ENCODE data around the gene SPTBN4. TPM values are rescaled to one million over a fixed set of nuclear protein-coding genes. Genes with fewer than 3 reads are reported as not detected.
A peak's percentile ranks its signal among the peaks of the same experiment; 100 is the strongest.

The SPTBN4 gene
- total RNA-seq, 4 donors from 2014 or later: 4.7 to 9.4 (median 5.9) TPM

GRCh38 chr19:40533508-40533907 lies 66.7 kb downstream of the SPTBN4 start:
- TF ChIP-seq POLR2AphosphoS5 (IDR thresholded peaks at IDR 0.05) (no peak), EP300 (IDR thresholded peaks at IDR 0.05) (no peak), POLR2A (IDR thresholded peaks at IDR 0.05) (no peak), CTCF (IDR thresholded peaks at IDR 0.05) (no peak)
- Histone ChIP-seq H3K4me1 (peaks cover 0 to 26% (median 7%) of the 10 kb centered on the region in 3 donors), H3K9me3 (peaks cover 0 to 10% (median 0%) of the 10 kb centered on the region in 3 donors), H3K4me3 (no peak overlapping the region), H3K27me3 (peaks cover 12% of the 10 kb centered on the region), H3K27ac (no peak overlapping the region), H3K36me3 (peaks cover 0 to 26% of the 10 kb centered on the region in 2 donors)
- ATAC-seq: no peak
- 89 to 100% methylated on average over 2 of the region's 2 CpGs for WGBS, 2 donors (ENCODE audit: low coverage in 1 of 2)

- TF ChIP-seq POLR2AphosphoS5 (IDR thresholded peaks at IDR 0.05) (no peak), CTCF (IDR thresholded peaks at IDR 0.05) (no peak), EP300 (IDR thresholded peaks at IDR 0.05) (no peak), POLR2A (IDR thresholded peaks at IDR 0.05) (no peak)
- Histone ChIP-seq H3K4me1 (peaks cover 0 to 21% (median 7%) of the 10 kb centered on the region in 3 donors), H3K4me3 (no peak overlapping the region), H3K27me3 (peaks cover 12% of the 10 kb centered on the region), H3K9me3 (peaks cover 0 to 10% (median 0%) of the 10 kb centered on the region in 3 donors), H3K27ac (no peak overlapping the region), H3K36me3 (peaks cover 0 to 26% of the 10 kb centered on the region in 2 donors)
- whole genome bisulfite sequencing, 2 donors (ENCODE audit: low coverage in 1 of 2): 17% methylated on average over 1 of the region's 4 CpGs; no CpG with 5 or more reads in 1 of the 2 donors
- no peak for ATAC-seq
Observed at GRCh38 chr19:40534148-40534547, 67.3 kb downstream of the SPTBN4 start.

GRCh38 chr19:40539070-40539469 lies 72.3 kb downstream of the SPTBN4 start:
- no peak for TF ChIP-seq CTCF (IDR thresholded peaks at IDR 0.05)
- TF ChIP-seq POLR2AphosphoS5 (IDR thresholded peaks at IDR 0.05): no peak
- TF ChIP-seq POLR2A (IDR thresholded peaks at IDR 0.05): no peak
- no peak for TF ChIP-seq EP300 (IDR thresholded peaks at IDR 0.05)
- H3K4me3 ChIP-seq: no peak overlapping the region
- no peaks in the 10 kb centered on the region for H3K27me3 ChIP-seq
- peaks cover 0 to 23% (median 0%) of the 10 kb centered on the region in 3 donors for H3K4me1 ChIP-seq
- peaks cover 0 to 5% (median 0%) of the 10 kb centered on the region in 3 donors for H3K9me3 ChIP-seq
- H3K27ac ChIP-seq: no peak overlapping the region
- no peak for ATAC-seq
- 30 to 63% methylated on average over 2 of the region's 4 CpGs for WGBS, 2 donors (ENCODE audit: low coverage in 1 of 2)
- H3K36me3 ChIP-seq: peaks cover 0 to 12% of the 10 kb centered on the region in 2 donors

- no peaks in the 10 kb centered on the region for H3K36me3 ChIP-seq
- ATAC-seq: peak; percentile 89
- no peaks in the 10 kb centered on the region for H3K27me3 ChIP-seq
- H3K9me3 ChIP-seq: peaks cover 0 to 3% (median 0%) of the 10 kb centered on the region in 3 donors
- H3K4me3 ChIP-seq: no peak overlapping the region
- no peak for TF ChIP-seq CTCF (IDR thresholded peaks at IDR 0.05)
- peak; percentile 29 for TF ChIP-seq POLR2AphosphoS5 (IDR thresholded peaks at IDR 0.05)
- TF ChIP-seq EP300 (IDR thresholded peaks at IDR 0.05): no peak
- TF ChIP-seq POLR2A (IDR thresholded peaks at IDR 0.05): no peak
- H3K27ac ChIP-seq: peak overlapping the region in 2 of 4 donors; percentile 27 to 35
- peaks cover 0 to 23% (median 0%) of the 10 kb centered on the region in 3 donors for H3K4me1 ChIP-seq
- WGBS, 2 donors (ENCODE audit: low coverage in 1 of 2): 53% methylated on average over 5 of the region's 6 CpGs; no CpG with 5 or more reads in 1 of the 2 donors
Observed at GRCh38 chr19:40542202-40542859, 75.5 kb downstream of the SPTBN4 start.

Measured in gastroesophageal sphincter (tissue), 4 donors.